ENCODE data around the gene EMP3. TPM values are rescaled to one million over a fixed set of nuclear protein-coding genes. Genes with fewer than 3 reads are reported as not detected.
A peak's percentile ranks its signal among the peaks of the same experiment; 100 is the strongest.

The EMP3 gene
- total and polyA plus RNA-seq, 2 experiments from 2014 or later = 6.0 to 25.1 TPM

DNA sequence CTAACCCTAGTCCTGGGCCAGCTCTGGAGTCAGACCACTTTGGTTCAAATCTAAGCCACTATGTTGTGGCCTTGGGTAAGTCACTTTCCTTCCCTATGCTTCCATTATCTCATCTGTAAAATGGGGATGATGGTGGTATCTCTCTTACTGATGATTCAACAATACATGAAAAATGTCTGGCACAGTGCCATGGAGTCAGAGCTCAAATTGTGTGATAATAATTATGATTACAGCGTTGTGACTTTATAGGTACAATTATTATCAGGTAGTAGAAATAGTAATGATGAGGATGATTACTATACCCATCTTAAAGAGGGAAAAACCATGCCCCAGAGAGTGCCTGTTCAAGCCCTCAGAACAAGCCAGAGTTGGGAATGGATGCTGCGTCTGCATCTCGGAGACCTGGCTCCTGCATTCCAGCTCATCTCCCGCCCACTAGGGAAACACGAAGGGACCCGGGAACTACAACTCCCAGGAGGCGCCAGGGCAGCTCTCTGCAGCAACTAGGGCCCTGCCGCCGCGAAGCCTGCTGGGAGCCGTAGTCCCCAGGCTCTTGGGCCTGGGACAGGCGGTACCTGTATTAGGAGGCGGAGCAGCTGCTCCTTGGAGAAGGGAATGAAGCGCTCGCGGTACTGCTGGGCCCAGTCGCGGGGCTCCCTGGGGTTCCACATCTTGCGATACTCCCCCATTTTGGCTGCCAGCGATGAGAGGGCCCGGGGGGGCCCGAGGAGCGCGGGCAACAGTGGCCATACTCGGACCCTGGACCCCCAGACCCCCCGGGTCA is 37.6 kb downstream of the EMP3 start:
- Mint-ChIP-seq H3K4me1 (peaks cover 10% of the 10 kb centered on the region; the same call in 2 of the 3 replicates), H3K9me3 (no peaks in the 10 kb centered on the region; the same call in 2 of the 3 replicates), H3K36me3 (ENCODE audit: low read depth) (peaks cover 8% of the 10 kb centered on the region; the same call in 2 of the 3 replicates), H3K4me3 (peak overlapping the region; percentile 87), H3K27me3 (ENCODE audit: insufficient read depth, low read depth, poor library complexity) (peaks cover 11% of the 10 kb centered on the region), H3K27ac (peak overlapping the region; percentile 97)
- ATAC-seq (peak; percentile 89), DNase-seq (ENCODE audit: low spot score) (peak; percentile 98)
- no peaks in the 10 kb centered on the region for H3K79me2 ChIP-seq (replicated peaks; ENCODE audit: insufficient read depth)
- H3K9me2 ChIP-seq (ENCODE audit: insufficient read depth) = no peaks in the 10 kb centered on the region
- H3K4me3 ChIP-seq = peak overlapping the region; percentile 84
- no peaks in the 10 kb centered on the region for H3K27me3 ChIP-seq (ENCODE audit: insufficient read depth)
- H3K4me2 ChIP-seq = peak overlapping the region; percentile 95
- H3K27ac ChIP-seq (ENCODE audit: low read depth) = peak overlapping the region; percentile 96
- no peaks in the 10 kb centered on the region for H3F3A ChIP-seq (replicated peaks; ENCODE audit: low read depth)
- no peaks in the 10 kb centered on the region for H3K36me3 ChIP-seq (ENCODE audit: insufficient read depth)
- no peaks in the 10 kb centered on the region for H4K20me1 ChIP-seq (replicated peaks; ENCODE audit: insufficient read depth)
- H2AFZ ChIP-seq = peak overlapping the region; percentile 30; the same call in 1 of the 2 replicates
- no peaks in the 10 kb centered on the region for H3K4me1 ChIP-seq (ENCODE audit: insufficient read depth)
- TF ChIP-seq, protein P1, sequence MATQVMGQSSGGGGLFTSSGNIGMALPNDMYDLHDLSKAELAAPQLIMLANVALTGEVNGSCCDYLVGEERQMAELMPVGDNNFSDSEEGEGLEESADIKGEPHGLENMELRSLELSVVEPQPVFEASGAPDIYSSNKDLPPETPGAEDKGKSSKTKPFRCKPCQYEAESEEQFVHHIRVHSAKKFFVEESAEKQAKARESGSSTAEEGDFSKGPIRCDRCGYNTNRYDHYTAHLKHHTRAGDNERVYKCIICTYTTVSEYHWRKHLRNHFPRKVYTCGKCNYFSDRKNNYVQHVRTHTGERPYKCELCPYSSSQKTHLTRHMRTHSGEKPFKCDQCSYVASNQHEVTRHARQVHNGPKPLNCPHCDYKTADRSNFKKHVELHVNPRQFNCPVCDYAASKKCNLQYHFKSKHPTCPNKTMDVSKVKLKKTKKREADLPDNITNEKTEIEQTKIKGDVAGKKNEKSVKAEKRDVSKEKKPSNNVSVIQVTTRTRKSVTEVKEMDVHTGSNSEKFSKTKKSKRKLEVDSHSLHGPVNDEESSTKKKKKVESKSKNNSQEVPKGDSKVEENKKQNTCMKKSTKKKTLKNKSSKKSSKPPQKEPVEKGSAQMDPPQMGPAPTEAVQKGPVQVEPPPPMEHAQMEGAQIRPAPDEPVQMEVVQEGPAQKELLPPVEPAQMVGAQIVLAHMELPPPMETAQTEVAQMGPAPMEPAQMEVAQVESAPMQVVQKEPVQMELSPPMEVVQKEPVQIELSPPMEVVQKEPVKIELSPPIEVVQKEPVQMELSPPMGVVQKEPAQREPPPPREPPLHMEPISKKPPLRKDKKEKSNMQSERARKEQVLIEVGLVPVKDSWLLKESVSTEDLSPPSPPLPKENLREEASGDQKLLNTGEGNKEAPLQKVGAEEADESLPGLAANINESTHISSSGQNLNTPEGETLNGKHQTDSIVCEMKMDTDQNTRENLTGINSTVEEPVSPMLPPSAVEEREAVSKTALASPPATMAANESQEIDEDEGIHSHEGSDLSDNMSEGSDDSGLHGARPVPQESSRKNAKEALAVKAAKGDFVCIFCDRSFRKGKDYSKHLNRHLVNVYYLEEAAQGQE (IDR thresholded peaks at IDR 0.05; ENCODE audit: unreplicated experiment) = no peak
- peak; percentile 57; the same call in 1 of the 2 replicates for TF ChIP-seq POLR2AphosphoS5 (IDR thresholded peaks at IDR 0.05; ENCODE audit: low read depth)
- TF ChIP-seq ETS1 (IDR thresholded peaks at IDR 0.05) = peak; percentile 96
- no peak for TF ChIP-seq NANOG (IDR thresholded peaks at IDR 0.05; ENCODE audit: borderline replicate concordance)
- TF ChIP-seq CREB1 (CRISPR knock-in tag; IDR thresholded peaks at IDR 0.05; ENCODE audit: low read depth) = peak; percentile 46

DNA sequence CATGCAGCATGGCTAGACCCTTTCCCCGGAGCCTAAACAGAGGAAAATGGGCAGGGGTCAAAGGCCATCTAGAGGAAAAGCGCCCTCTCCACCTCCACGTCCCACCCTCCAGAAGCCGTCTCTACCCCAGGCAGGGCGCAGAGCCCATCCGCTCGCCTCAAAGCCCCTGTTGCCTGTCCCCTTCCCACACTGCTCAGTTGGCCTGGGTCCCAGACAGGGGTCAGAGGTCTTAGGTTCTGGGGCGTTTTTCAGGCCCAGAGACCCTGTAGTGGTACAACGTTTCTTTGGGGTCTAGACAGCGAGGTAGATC is 38.1 kb downstream of the EMP3 start:
- Mint-ChIP-seq H3K9me3 (no peaks in the 10 kb centered on the region; the same call in 2 of the 3 replicates), H3K27me3 (ENCODE audit: insufficient read depth, low read depth, poor library complexity) (peaks cover 11% of the 10 kb centered on the region), H3K27ac (peak overlapping the region; percentile 97), H3K4me1 (peaks cover 10% of the 10 kb centered on the region; the same call in 2 of the 3 replicates), H3K4me3 (peak overlapping the region; percentile 87), H3K36me3 (ENCODE audit: low read depth) (peaks cover 8% of the 10 kb centered on the region; the same call in 2 of the 3 replicates)
- Histone ChIP-seq H3K4me3 (peak overlapping the region; percentile 84), H4K20me1 (replicated peaks; ENCODE audit: insufficient read depth) (no peaks in the 10 kb centered on the region), H3K4me1 (ENCODE audit: insufficient read depth) (no peaks in the 10 kb centered on the region), H3K79me2 (replicated peaks; ENCODE audit: insufficient read depth) (no peaks in the 10 kb centered on the region), H3K4me2 (peak overlapping the region; percentile 95), H3F3A (replicated peaks; ENCODE audit: low read depth) (no peaks in the 10 kb centered on the region), H3K9me2 (ENCODE audit: insufficient read depth) (no peaks in the 10 kb centered on the region), H2AFZ (peak overlapping the region; percentile 30; the same call in 1 of the 2 replicates), H3K27me3 (ENCODE audit: insufficient read depth) (no peaks in the 10 kb centered on the region), H3K27ac (ENCODE audit: low read depth) (peak overlapping the region; percentile 96), H3K36me3 (ENCODE audit: insufficient read depth) (no peaks in the 10 kb centered on the region)
- TF ChIP-seq EZH2phosphoT487 (IDR thresholded peaks at IDR 0.05; ENCODE audit: unreplicated experiment) (no peak), POLR2AphosphoS5 (IDR thresholded peaks at IDR 0.05; ENCODE audit: low read depth) (no peak; the same call in 1 of the 2 replicates), ZNF331 (CRISPR knock-in tag; IDR thresholded peaks at IDR 0.05; ENCODE audit: low read depth) (no peak), CTCF (conservative IDR thresholded peaks at IDR 0.05; ENCODE audit: low read depth in 2 of 2) (no peak), NANOG (IDR thresholded peaks at IDR 0.05; ENCODE audit: borderline replicate concordance) (no peak)
- ATAC-seq (peak; percentile 33), DNase-seq (ENCODE audit: low spot score) (peak; percentile 38)

Data from GM23338 (cell line).